HuH-7 (cell line): ENCODE results near the gene DDX1.
"Not testable (repeated sequence)": the region's sequence is repeated elsewhere in the genome, so short reads cannot be mapped to it uniquely, and the experiment has no call there.

Experiments used
- DNase-seq: peaks from one replicate; pipeline ENCODE4 v3.0.0; 2011; ENCODE audit warnings: low spot score

DDX1 gene

GRCh38 chr2:15595342-15595905, 3.8 kb downstream of the DDX1 start:
- DNase-seq: no peak

- no peak for DNase-seq
Measured at GRCh38 chr2:15595936-15596335, 4.3 kb downstream of the DDX1 start.

DNA sequence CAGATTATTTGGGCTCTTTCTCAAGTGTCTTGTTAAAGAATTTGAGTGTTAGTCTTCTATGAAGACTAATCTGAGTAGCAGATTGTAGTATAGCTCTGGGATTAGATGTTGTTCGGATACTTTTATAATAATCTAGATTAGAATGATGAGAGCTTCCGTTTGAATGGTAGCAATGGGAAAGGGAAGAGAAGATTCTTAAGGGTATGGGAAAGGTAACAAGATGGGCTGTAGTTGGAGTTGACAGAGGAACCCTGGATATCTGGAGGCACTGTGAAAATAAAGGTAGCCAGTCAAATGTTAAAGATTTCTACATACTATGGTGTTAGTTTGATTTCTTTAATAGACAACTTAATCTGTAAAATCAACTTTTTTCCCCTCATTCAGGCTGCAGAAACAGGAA, 4.7 kb downstream of the DDX1 start:
- DNase-seq: no peak

DNA sequence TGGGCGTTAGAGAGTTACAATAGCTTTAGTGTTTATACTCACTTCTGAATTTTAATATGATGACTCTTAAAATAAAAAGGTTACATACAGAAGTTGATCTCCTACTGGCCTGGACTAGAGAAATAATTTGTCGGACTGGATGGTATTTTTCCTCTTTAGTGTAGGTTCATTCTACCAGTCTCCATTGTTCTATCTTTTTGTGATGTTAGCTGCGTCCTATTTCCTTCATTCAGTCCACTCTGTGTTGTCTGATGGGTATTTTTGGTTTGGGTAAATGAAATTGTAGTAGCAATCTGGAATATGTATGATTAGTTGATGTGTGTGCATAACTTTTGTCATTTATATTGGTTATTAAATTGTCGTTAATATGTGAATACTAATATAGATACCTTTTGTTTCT, 5.3 kb downstream of the DDX1 start:
- no peak for DNase-seq

DNA sequence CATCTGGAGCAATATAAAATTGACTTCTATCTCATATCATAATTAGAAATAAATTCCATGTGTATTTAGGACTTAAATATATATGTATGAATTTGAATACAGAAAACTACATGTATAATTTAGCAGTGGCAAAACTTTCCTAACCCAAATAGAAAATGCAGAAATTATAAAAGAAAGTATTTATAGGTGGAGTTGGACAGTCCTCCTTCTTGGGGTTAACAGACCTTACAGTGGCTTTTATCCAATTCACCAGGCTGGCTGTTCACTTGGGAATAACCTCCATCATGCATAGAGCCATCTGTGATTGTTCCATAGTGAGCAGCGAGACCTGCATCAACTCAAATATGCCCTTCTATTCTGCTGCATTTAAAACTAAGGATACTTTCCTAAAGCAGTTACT, 8.3 kb downstream of the DDX1 start:
- DNase-seq: no peak

DNA sequence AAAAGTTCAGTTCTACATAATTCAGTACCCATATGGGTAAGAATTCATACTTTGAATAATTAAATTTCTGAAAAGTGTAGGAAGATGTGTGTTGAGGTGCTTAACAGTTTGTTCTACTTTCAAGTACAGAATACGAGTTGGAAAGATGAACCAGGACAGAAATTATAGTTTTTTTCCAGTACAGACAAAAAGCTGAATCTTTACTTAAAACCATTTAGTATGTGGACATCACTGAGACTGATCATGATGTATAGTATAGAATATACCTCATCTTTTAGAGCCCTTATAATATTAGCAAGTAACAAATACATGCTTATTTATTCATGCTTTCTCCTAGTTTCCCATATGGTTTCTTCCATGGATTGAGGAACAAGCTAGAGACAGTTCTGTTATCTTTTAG, 10.0 kb downstream of the DDX1 start:
- no peak for DNase-seq

DNA sequence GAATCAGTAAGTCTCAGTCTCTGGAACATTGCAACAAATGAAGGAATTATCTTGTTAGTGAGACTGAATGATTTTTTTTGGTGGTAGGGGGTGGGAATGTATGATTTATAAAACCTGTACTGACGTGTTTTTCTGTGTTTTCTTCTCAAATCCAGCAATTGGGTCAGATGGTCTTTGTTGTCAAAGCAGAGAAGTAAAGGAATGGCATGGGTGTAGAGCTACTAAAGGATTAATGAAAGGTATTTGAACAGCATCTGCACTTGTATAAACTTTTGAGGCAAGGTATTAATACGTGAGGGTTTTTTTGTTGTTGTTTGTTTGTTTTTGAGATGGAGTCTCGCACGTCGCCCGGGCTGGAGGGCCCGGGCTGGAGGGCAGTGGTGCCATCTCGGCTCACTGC, 10.7 kb downstream of the DDX1 start:
- no peak for DNase-seq

DNA sequence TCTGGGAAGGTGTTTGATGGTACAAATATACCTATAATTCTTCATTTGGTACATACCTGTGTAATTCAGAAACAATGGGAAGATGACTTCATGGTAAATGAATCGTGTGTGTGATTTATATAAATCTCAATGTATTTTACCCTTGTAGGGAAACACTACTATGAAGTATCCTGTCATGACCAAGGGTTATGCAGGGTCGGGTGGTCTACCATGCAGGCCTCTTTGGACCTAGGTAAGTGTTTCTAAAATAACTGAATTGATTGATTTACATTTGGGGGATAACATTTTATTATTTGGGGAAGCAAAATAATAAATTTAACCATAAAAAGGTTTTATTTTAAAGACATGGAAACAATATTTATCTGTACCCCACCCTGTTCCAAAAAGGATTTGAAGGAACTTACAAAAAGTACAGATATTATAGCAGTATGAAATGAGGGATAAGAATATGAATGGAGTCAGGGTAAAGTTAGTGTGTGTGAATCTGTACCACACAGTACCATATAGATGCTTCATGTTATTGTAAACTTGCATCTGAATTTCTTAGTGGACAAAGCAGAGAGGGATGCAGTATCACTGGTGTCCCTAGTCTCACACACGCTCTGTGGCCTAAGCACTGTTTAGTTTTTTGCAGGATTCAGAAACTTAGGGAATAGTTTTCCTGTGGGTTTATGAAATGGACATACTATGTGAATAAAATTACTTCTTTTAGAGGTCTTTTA, 11.5 kb downstream of the DDX1 start:
- no peak for DNase-seq

- no peak for DNase-seq
Measured at GRCh38 chr2:15603948-15604347, 12.3 kb downstream of the DDX1 start.

DNA sequence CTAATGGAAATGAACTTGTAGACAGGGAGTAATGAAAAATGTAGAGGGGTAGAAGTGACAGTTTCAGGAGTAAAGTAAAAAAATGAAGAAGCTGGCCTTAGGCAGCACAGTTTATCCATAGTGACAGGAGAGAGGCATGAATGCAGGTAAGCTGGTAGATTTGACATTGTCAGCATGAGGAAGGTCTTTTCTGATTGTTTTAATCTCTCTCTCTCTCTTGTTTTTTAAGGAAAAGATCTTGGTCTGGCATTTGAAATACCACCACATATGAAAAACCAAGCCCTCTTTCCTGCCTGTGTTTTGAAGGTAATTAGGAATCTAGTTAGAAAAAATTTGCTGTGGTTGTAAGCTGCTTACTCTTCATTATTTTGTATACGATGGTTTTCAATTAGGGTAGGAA, 14.1 kb downstream of the DDX1 start:
- DNase-seq: no peak

GRCh38 chr2:15606481-15607441, 15.1 kb downstream of the DDX1 start:
- DNase-seq: no peak

DNA sequence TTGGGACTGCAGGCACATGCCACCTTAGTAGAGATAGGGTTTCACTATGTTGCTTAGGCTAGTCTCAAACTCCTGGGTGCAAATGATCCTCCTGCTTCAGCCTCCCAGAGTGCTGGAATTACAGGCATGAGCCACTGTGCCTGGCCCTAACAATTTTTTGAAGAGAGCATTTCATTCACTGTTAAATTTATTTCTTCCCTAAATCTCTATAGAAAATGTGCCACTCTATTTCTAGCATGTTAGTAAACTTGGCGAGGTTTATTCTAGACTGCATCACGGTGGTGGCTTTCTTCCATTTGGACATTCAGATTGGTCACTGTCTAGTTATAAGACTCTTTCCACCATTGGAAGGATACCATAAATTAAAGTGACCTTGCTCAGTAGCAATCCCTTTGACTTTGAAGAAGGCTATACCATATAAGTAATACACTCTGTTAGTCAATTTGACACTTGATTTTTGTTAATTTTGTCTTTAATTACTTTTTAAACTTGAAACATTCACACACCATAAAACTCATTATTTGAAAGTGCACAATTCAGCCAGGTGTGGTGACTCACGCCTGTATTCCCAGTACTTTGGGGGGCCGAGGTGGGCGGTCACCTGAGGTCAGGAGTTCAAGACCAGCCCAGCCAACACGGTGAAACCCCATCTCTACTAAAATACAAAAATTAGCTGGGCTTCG, 16.2 kb downstream of the DDX1 start:
- DNase-seq: no peak

GRCh38 chr2:15608392-15608761, 16.7 kb downstream of the DDX1 start:
- DNase-seq: no peak

GRCh38 chr2:15609341-15610042, 17.8 kb downstream of the DDX1 start:
- no peak for DNase-seq

GRCh38 chr2:15610430-15610952, 18.8 kb downstream of the DDX1 start:
- DNase-seq: no peak

GRCh38 chr2:15612101-15612500, 20.4 kb downstream of the DDX1 start:
- not testable (repeated sequence) for DNase-seq

DNA sequence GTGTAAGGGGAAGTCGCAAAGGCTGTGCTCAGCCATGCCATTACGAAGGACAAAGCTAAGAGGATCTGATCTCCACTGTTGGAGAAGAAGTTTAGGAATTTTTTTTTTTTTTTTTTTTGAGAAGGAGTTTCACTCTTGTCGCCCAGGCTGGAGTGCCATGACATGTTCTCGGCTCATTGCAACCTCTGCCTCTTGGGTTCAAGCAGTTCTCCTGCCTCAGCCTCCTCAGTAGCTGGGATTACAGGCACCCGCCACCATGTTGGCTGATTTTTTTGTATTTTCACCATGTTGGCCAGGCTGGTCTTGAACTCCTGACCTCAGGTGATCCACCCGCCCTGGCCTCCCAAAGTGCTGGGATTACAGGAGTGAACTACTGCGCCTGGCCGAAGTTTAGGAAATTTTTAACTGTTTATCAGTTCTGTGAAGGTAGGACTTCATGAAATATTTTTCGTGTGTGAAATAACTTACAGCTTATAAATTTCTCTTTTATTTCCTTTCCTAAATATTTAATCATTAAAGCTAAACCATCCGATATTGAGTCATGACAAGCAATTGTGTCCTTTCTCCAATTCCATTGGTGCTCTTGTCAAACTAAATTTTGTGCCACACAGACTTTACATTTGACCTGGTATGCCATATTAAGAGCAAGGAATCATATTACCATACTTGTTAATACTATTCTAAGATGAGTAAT, 22.2 kb downstream of the DDX1 start:
- no peak for DNase-seq

DNA sequence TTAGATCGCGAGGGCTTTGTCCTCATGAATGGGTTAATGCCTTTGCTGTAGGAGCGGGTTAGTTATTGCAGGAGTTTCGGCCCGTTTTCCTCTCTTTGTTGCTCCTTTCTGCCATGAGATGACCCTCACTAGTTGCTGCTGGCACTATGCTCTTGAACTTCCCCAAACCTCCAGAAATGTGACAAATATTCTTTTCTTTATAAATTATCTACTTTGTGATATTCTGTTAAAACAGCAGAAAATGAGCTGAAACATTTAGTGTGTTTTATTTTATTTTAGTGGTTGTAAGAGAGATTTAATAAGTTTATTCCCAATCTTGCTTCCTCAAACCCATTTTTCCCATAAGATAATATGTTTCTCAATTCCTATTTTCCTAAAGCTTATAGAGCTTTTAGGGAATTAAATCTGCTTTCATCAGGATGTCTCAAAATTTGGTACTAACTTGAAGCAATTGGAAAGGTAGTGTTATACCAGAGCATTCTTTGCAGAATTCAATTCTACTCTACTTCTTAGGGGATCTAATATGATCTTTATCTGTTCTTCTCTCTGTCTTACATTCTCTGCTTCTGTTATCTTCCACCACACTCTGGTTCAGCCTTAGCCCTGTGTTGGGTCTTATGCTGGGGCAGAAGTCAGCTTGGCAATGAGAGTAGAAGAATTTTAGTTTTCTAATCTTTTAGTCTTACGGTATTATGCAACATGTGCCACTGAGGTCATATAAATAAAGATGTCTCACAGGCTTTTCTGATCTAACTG, 23.1 kb downstream of the DDX1 start:
- DNase-seq: no peak

GRCh38 chr2:15615301-15615920, 23.7 kb downstream of the DDX1 start:
- DNase-seq: no peak

GRCh38 chr2:15616429-15616828, 24.8 kb downstream of the DDX1 start:
- no peak for DNase-seq
